GM18505 (cell line): ENCODE measurements around the gene DSCAM.

Experiments used
- ATAC-seq: cut with Tn5 transposase; IDR thresholded peaks from one replicate; pipeline ENCODE4 v1.9.1; 2021; ENCODE audit not compliant: unreplicated experiment
- POLR2A ChIP-seq: IDR thresholded peaks from 4 replicates; pipeline ENCODE4 v1.6.1; 2011; ENCODE audit warnings: borderline replicate concordance; ENCODE audit not compliant: insufficient read depth, insufficient read length; ENCODE audit errors: extremely low read depth

The DSCAM gene

GRCh38 chr21:40099809-40100208 lies 747.1 kb downstream of the DSCAM start:
- no peak for TF ChIP-seq POLR2A
- ATAC-seq = no peak

GRCh38 chr21:40095477-40095876 lies 751.5 kb downstream of the DSCAM start:
- TF ChIP-seq POLR2A = no peak
- no peak for ATAC-seq

DNA sequence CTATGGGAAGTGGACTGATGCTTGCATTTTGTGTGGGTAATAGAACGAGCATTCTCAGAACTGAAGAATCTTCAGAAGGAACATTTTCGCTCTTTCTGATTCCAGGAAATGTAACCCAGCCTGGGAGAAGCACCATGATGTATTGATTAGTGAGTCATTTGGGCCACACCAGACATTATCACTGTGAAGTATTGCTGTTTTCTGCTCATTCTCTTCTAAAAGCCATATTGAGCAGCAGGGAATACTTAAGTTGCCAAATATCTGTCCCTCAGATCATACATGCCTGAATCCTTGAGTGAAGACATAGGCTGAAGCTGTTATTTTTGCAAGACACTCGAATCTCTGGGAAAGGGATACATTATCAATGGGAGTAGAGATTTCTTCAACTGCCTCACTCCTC lies 766.6 kb downstream of the DSCAM start:
- ATAC-seq = no peak
- TF ChIP-seq POLR2A = no peak

DNA sequence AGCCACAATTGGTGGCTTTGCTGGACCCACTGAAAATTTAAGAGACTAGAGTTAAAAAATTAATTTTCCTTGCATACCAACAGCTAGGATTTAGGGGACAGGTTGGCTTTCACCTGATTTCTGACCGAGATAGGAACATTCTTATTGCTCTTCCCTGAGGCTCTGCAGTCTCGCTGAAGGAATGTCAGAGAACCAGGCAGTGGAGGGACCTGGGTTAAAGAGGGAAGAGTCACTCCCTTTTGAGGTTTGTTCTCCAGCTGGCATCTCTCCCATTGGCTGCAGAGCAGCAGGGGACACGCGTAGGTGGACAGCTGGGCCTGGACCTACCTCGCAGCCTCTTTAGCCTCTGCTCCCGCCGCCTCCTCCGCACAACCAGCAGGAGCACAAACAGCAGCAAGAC lies 772.2 kb downstream of the DSCAM start:
- no peak for TF ChIP-seq POLR2A
- ATAC-seq = no peak

GRCh38 chr21:40074198-40074597 lies 772.8 kb downstream of the DSCAM start:
- TF ChIP-seq POLR2A = no peak
- no peak for ATAC-seq

- ATAC-seq = no peak
- no peak for TF ChIP-seq POLR2A
These were observed 773.3 kb downstream of the DSCAM start for GRCh38 chr21:40073642-40074041.

DNA sequence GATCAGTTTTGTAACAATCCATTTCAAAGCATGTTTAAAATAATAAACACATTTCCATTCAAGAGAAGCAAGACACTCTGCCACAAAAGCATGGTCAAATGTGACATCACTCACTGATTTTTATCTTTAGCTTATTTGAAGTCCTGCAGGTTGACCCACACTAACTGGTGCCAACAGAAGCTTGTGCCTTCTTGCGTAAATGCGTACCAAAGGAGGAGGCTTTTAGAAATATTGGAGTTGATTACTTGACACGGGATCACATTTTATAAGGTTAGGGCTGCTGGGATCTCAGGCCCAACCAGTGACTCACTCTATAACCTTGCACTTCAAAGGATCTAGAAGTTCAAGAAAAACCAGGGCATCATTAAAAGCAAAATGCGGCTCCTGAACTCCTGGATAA lies 776.1 kb downstream of the DSCAM start:
- no peak for ATAC-seq
- no peak for TF ChIP-seq POLR2A

GRCh38 chr21:40067751-40068150 lies 779.2 kb downstream of the DSCAM start:
- no peak for TF ChIP-seq POLR2A

DNA sequence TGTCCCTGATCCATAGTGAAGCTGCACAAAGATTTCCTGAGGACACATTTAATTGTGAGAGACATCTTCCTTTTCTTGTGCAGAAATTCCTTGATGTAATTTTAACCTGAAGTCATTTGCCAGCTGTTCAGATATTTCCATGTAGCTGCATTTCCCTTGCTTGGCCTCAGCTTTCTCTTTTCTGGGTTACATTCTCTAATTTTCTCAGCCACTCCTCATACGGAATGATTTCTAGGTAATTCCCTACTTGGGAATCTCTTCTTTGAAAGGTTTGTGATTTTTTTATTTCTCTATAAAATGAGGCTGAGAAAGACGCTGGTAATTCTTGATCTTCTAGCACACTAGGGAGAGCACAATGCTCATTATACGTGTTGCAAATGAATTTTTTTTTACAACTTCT lies 780.7 kb downstream of the DSCAM start:
- no peak for ATAC-seq
- TF ChIP-seq POLR2A = no peak

More at GRCh38 chr21:40067751-40068150, 779.2 kb downstream of the DSCAM start:
- no peak for ATAC-seq

GRCh38 chr21:40060083-40060677 lies 786.8 kb downstream of the DSCAM start:
- ATAC-seq = no peak
- TF ChIP-seq POLR2A = no peak

- TF ChIP-seq POLR2A = no peak
- ATAC-seq = no peak
These were observed 789.6 kb downstream of the DSCAM start for GRCh38 chr21:40057331-40057730.

GRCh38 chr21:40056031-40056430 lies 790.9 kb downstream of the DSCAM start:
- no peak for ATAC-seq
- no peak for TF ChIP-seq POLR2A

DNA sequence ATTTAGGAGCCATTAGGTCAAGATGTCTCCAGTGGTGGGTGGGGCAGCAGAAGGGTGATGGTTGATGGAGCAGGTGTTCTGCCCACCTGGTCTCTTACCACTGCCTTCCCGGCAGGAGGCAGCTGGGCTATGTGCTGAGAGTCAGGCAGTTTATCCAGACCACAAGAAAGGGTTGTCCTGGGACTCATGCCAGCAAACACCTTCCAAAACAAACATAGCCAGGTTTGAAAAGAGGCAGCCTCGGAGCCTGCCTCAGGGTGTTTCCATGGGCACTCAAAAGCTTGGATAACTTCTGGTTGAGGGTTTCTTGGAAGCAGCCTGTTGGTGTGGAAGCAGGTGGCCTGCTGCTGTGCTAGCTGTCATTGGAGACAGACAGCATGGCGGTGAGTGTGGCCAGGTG lies 792.6 kb downstream of the DSCAM start:
- ATAC-seq = no peak
- TF ChIP-seq POLR2A = no peak

DNA sequence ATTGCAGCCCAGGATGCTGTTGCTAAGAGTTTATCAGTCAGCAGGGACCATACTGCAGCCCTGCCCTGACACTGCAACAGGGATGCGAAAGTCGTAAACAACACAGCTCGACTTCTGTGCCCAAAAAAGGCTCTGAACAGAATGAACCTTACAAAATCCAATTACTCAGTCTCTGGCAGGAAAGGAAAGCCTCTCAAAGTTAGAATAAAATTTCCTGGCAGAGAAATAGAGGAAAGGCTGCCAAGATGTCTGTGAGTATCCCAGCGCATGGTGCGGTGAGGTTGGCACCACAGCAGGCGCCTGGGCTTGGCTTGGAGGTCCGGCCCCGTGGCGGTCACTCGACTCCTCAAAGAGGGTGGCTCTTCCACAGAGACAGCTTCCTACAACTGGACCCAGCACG lies 794.0 kb downstream of the DSCAM start:
- no peak for TF ChIP-seq POLR2A
- no peak for ATAC-seq

DNA sequence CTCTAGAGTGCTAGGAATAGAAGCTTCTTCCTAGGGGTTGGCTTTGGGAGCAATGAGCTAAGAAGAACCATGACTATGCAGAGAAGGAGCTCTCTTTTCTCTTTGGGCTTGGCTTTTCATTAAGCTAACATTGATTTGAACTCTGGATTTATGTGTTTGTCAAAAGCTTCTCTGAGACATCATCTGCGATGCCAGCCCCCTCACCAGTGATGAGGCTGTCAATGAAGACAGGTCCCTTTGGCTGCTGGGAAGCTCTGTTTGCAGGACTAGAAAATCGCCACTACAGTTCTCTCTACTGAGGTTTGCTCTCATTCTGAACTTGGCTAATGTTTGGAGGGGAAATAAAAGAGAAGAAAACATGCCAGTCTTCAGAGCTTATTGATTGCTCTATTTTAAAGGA lies 794.7 kb downstream of the DSCAM start:
- TF ChIP-seq POLR2A = no peak
- no peak for ATAC-seq

DNA sequence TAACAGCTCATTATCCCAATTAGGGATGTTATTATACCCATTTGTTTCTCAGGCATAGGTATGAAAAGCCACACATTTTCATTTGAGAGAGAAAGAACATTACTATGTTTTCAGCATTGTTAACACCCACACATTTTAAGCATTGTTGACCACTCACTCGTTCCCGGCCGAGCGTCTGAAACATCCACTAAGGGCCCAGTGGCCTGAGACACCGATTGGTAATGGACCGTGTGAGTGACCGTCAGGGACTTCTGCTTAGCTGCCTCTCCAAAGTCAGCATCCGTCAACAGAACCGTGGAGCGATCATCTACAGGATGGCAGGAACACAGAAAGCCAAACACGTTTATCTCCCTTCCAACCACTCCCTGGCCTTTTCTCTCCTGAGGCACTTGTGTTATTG lies 795.2 kb downstream of the DSCAM start:
- TF ChIP-seq POLR2A = no peak
- no peak for ATAC-seq

DNA sequence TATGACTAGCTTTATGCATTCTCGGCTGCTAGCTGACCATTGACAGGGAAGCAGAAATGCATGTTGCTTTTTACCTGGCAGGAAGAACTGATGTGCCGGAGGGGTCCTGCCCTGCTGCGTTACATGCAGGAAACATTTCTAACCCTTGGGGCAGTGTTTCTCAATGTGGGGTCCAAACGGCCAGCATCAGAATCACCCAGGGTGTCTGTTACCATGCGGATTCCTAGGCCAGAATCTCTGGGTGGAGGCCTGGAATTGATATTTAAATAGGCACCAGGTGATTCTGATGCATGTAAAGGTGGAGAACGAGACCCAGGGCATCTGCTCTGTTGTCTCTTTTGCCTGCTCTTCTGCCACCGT lies 797.0 kb downstream of the DSCAM start:
- no peak for ATAC-seq
- TF ChIP-seq POLR2A = no peak
